Skin of body (tissue), 2 donors: ENCODE data around the gene DHRSX. TPM values are rescaled to one million over a fixed set of nuclear protein-coding genes. Genes with fewer than 3 reads are reported as not detected.
"Not testable (repeated sequence)": the region's sequence is repeated elsewhere in the genome, so short reads cannot be mapped to it uniquely, and the experiment has no call there.

Experiments
- DNase-seq: peaks from one replicate; lab custom pipeline; 2025; lab: John Stamatoyannopoulos, UW
- total RNA-seq: library from RNA; depleted of rRNA; stranded (reverse); fragments of >200 nt; gene quantifications from one replicate; pipeline ENCODE4 v1.2.3, GENCODE V29; 2014

Gene DHRSX
- total RNA-seq, 1 donor from 2014 or later, result 16.1 TPM

- DNase-seq, result no peak
Measured at GRCh38 chrX:2398064-2398656, 102.6 kb downstream of the DHRSX start.

GRCh38 chrX:2397229-2398063 is 103.3 kb downstream of the DHRSX start:
- DNase-seq, result no peak

GRCh38 chrX:2395261-2395992 is 105.3 kb downstream of the DHRSX start:
- DNase-seq, result no peak

- DNase-seq, result no peak
Measured at GRCh38 chrX:2391869-2392606, 108.7 kb downstream of the DHRSX start.

GRCh38 chrX:2390754-2391153 is 110.0 kb downstream of the DHRSX start:
- DNase-seq, result no peak

GRCh38 chrX:2389731-2390130 is 111.0 kb downstream of the DHRSX start:
- not testable (repeated sequence) for DNase-seq

GRCh38 chrX:2389324-2389723 is 111.5 kb downstream of the DHRSX start:
- no peak for DNase-seq

- no peak for DNase-seq
Measured at GRCh38 chrX:2388669-2389068, 112.1 kb downstream of the DHRSX start.

GRCh38 chrX:2387614-2388239 is 113.0 kb downstream of the DHRSX start:
- DNase-seq, result no peak

- no peak for DNase-seq
Measured at GRCh38 chrX:2385224-2385623, 115.6 kb downstream of the DHRSX start.

- no peak for DNase-seq
Measured at GRCh38 chrX:2384486-2384885, 116.3 kb downstream of the DHRSX start.

GRCh38 chrX:2383735-2384134 is 117.0 kb downstream of the DHRSX start:
- DNase-seq, result no peak

GRCh38 chrX:2383144-2383543 is 117.6 kb downstream of the DHRSX start:
- DNase-seq, result no peak

GRCh38 chrX:2382433-2383048 is 118.2 kb downstream of the DHRSX start:
- not testable (repeated sequence) for DNase-seq

GRCh38 chrX:2376166-2376565 is 124.6 kb downstream of the DHRSX start:
- no peak for DNase-seq

- DNase-seq, result no peak
Measured at GRCh38 chrX:2374086-2374485, 126.7 kb downstream of the DHRSX start.

GRCh38 chrX:2373615-2374014 is 127.2 kb downstream of the DHRSX start:
- no peak for DNase-seq

GRCh38 chrX:2371026-2371711 is 129.6 kb downstream of the DHRSX start:
- no peak for DNase-seq

- no peak for DNase-seq
Measured at GRCh38 chrX:2370456-2370855, 130.3 kb downstream of the DHRSX start.

- no peak for DNase-seq
Measured at GRCh38 chrX:2369206-2369605, 131.6 kb downstream of the DHRSX start.
